BE2C (cell line): ENCODE results near the gene FAM120A.
"Not testable (repeated sequence)": the region's sequence is repeated elsewhere in the genome, so short reads cannot be mapped to it uniquely, and the experiment has no call there.

Experiments used
- DNase-seq: peaks from one replicate; pipeline ENCODE4 v3.0.0-alpha.2; 2020
- H3K27me3 ChIP-seq: fragments of 250-450 bp; sonication (Bioruptor Pico); 2 replicates; pipeline ENCODE4 v1.5.1; 2020; ENCODE audit warnings: mild to moderate bottlenecking
- H3K36me3 ChIP-seq: fragments of 250-450 bp; sonication (Bioruptor Pico); 2 replicates; pipeline ENCODE4 v1.5.1; 2020; ENCODE audit warnings: mild to moderate bottlenecking
- H3K4me1 ChIP-seq: fragments of 250-450 bp; sonication (Bioruptor Pico); 2 replicates; pipeline ENCODE4 v1.5.1; 2020
- H3K4me3 ChIP-seq: 2 replicates; pipeline ENCODE4 v1.5.1; 2011; ENCODE audit warnings: low read depth, low read length
- H3K9me3 ChIP-seq: fragments of 250-450 bp; sonication (Bioruptor Pico); 2 replicates; pipeline ENCODE4 v1.5.1; 2020
- CTCF ChIP-seq: IDR thresholded peaks from 2 replicates; pipeline ENCODE4 v1.5.1; 2012; ENCODE audit warnings: mild to moderate bottlenecking, low read depth, low read length

Gene FAM120A

GRCh38 chr9:93503381-93503780 lies 51.9 kb downstream of the FAM120A start:
- TF ChIP-seq CTCF, result no peak
- no peaks in the 10 kb centered on the region for H3K27me3 ChIP-seq
- DNase-seq, result no peak
- H3K4me3 ChIP-seq, result no peak overlapping the region
- H3K4me1 ChIP-seq, result no peaks in the 10 kb centered on the region
- H3K9me3 ChIP-seq, result no peaks in the 10 kb centered on the region
- H3K36me3 ChIP-seq, result peaks cover 52% of the 10 kb centered on the region

GRCh38 chr9:93505541-93506132 lies 54.2 kb downstream of the FAM120A start:
- no peak overlapping the region for H3K4me3 ChIP-seq
- DNase-seq, result no peak
- peaks cover 30% of the 10 kb centered on the region for H3K36me3 ChIP-seq
- TF ChIP-seq CTCF, result no peak
- no peaks in the 10 kb centered on the region for H3K4me1 ChIP-seq
- no peaks in the 10 kb centered on the region for H3K27me3 ChIP-seq
- H3K9me3 ChIP-seq, result no peaks in the 10 kb centered on the region

DNA sequence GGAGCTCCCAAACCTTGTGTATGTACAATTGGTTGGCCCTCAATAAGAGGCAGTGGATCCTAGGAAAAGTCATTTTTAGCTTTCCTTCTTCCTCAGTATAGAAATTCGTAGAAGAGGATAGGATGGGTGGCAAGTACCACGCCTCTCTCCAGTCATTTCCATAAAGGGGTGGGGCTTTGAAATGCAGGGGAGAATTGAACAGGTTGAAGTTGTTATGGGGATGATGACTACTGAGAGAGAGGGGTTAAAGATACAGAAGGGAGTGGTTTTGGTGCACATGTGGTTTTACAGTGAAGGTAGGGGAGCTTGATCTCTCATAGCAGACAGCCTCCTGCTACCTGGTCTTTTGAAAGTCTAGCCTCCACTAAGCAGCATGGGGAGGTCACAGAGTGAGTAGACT lies 56.3 kb downstream of the FAM120A start:
- no peaks in the 10 kb centered on the region for H3K4me1 ChIP-seq
- H3K36me3 ChIP-seq, result peaks cover 13% of the 10 kb centered on the region
- H3K4me3 ChIP-seq, result no peak overlapping the region
- no peaks in the 10 kb centered on the region for H3K9me3 ChIP-seq
- TF ChIP-seq CTCF, result no peak
- DNase-seq, result no peak
- no peaks in the 10 kb centered on the region for H3K27me3 ChIP-seq

GRCh38 chr9:93508207-93508606 lies 56.7 kb downstream of the FAM120A start:
- DNase-seq, result no peak
- H3K27me3 ChIP-seq, result no peaks in the 10 kb centered on the region
- no peaks in the 10 kb centered on the region for H3K9me3 ChIP-seq
- TF ChIP-seq CTCF, result no peak
- no peaks in the 10 kb centered on the region for H3K4me1 ChIP-seq
- peaks cover 13% of the 10 kb centered on the region for H3K36me3 ChIP-seq
- H3K4me3 ChIP-seq, result no peak overlapping the region

- H3K27me3 ChIP-seq, result no peaks in the 10 kb centered on the region
- H3K4me3 ChIP-seq, result no peak overlapping the region
- no peaks in the 10 kb centered on the region for H3K4me1 ChIP-seq
- no peaks in the 10 kb centered on the region for H3K9me3 ChIP-seq
- H3K36me3 ChIP-seq, result peaks cover 11% of the 10 kb centered on the region
- peak; percentile 24 for DNase-seq
- no peak for TF ChIP-seq CTCF
Observed at GRCh38 chr9:93509084-93509483, 57.6 kb downstream of the FAM120A start.

DNA sequence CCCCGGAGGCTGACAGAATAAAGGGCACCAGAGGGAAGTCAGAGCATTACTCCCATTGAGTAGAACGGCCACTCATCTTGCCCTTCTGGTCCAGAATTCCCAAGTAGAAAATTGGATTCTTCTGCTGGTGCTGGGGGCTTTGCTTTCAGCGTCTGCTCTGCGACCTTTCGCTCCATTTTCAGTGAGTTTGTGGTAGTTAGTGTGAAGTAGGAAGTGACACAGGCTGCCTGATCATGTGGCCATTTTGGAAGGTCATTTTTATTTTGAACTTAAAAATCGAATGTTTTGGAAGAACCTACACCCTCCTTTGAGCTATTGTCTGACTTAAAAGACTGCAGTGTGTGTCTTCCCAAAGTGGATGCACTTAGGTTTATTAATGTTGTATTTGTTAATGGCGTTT lies 58.6 kb downstream of the FAM120A start:
- Histone ChIP-seq H3K4me3 (no peak overlapping the region), H3K36me3 (peaks cover 12% of the 10 kb centered on the region), H3K27me3 (no peaks in the 10 kb centered on the region), H3K4me1 (no peaks in the 10 kb centered on the region), H3K9me3 (no peaks in the 10 kb centered on the region)
- DNase-seq, result no peak
- no peak for TF ChIP-seq CTCF

GRCh38 chr9:93511228-93511627 lies 59.7 kb downstream of the FAM120A start:
- H3K27me3 ChIP-seq, H3K9me3 ChIP-seq, H3K4me3 ChIP-seq, DNase-seq, H3K4me1 ChIP-seq: not testable (repeated sequence)
- H3K36me3 ChIP-seq, result peaks cover 12% of the 10 kb centered on the region

GRCh38 chr9:93512170-93512812 lies 60.8 kb downstream of the FAM120A start:
- H3K9me3 ChIP-seq, DNase-seq, H3K4me3 ChIP-seq, H3K4me1 ChIP-seq, H3K27me3 ChIP-seq: not testable (repeated sequence)
- H3K36me3 ChIP-seq, result peaks cover 16% of the 10 kb centered on the region
